ENCODE results near the gene GAST.

Gene GAST

GRCh38 chr17:41734949-41735313 is 22.8 kb downstream of the GAST start:
- in situ Hi-C loops (cut with HindIII; ENCODE audit: low sequenced_read_pairs) = no loop called here
- H3K4me3 ChIP-seq (ENCODE audit: low read depth, low read length) = peak overlapping the region; percentile 30
- DNase-seq (ENCODE audit: low read depth, low spot score) = no peak
- no peak for TF ChIP-seq CTCF (IDR thresholded peaks at IDR 0.05; ENCODE audit: low read depth, low read length)

- TF ChIP-seq CTCF (IDR thresholded peaks at IDR 0.05; ENCODE audit: low read depth, low read length) = no peak
- H3K4me3 ChIP-seq (ENCODE audit: low read depth, low read length) = no peak overlapping the region
- no peak for DNase-seq (ENCODE audit: low read depth, low spot score)
- in situ Hi-C loops (cut with HindIII; ENCODE audit: low sequenced_read_pairs) = no loop called here
Observed at GRCh38 chr17:41735744-41736143, 23.6 kb downstream of the GAST start.

GRCh38 chr17:41736983-41737679 is 25.0 kb downstream of the GAST start:
- H3K4me3 ChIP-seq (ENCODE audit: low read depth, low read length) = no peak overlapping the region
- in situ Hi-C loops (cut with HindIII; ENCODE audit: low sequenced_read_pairs) = no loop called here
- TF ChIP-seq CTCF (IDR thresholded peaks at IDR 0.05; ENCODE audit: low read depth, low read length) = no peak
- DNase-seq (ENCODE audit: low read depth, low spot score) = no peak

- no peak overlapping the region for H3K4me3 ChIP-seq (ENCODE audit: low read depth, low read length)
- TF ChIP-seq CTCF (IDR thresholded peaks at IDR 0.05; ENCODE audit: low read depth, low read length) = no peak
- in situ Hi-C loops (cut with HindIII; ENCODE audit: low sequenced_read_pairs) = no loop called here
- no peak for DNase-seq (ENCODE audit: low read depth, low spot score)
Observed at GRCh38 chr17:41737680-41738023, 25.5 kb downstream of the GAST start.

- in situ Hi-C loops (cut with HindIII; ENCODE audit: low sequenced_read_pairs) = no loop called here
Observed at GRCh38 chr17:41738077-41738800, 26.1 kb downstream of the GAST start.

GRCh38 chr17:41738801-41739112 is 26.6 kb downstream of the GAST start:
- no peak for TF ChIP-seq CTCF (IDR thresholded peaks at IDR 0.05; ENCODE audit: low read depth, low read length)
- in situ Hi-C loops (cut with HindIII; ENCODE audit: low sequenced_read_pairs) = no loop called here
- no peak for DNase-seq (ENCODE audit: low read depth, low spot score)
- H3K4me3 ChIP-seq (ENCODE audit: low read depth, low read length) = no peak overlapping the region

More at GRCh38 chr17:41738077-41738800, 26.1 kb downstream of the GAST start:
- DNase-seq (ENCODE audit: low read depth, low spot score) = peak; percentile 78
- no peak overlapping the region for H3K4me3 ChIP-seq (ENCODE audit: low read depth, low read length)
- peak; percentile 97 for TF ChIP-seq CTCF (IDR thresholded peaks at IDR 0.05; ENCODE audit: low read depth, low read length)
